GM12878 (cell line): ENCODE measurements around the gene SLC6A8. TPM values are rescaled to one million over a fixed set of nuclear protein-coding genes. Genes with fewer than 3 reads are reported as not detected.
"Not testable (repeated sequence)": the region's sequence is repeated elsewhere in the genome, so short reads cannot be mapped to it uniquely, and the experiment has no call there.

Experiments
- ATAC-seq: fragments of 200-7000 bp; cut with Tn5 transposase; 3 replicates; pipeline ENCODE4 v1.9.1; 2020; ENCODE audit warnings: mild to moderate bottlenecking, moderate library complexity
- BruUV-seq: library from RNA; stranded (reverse); fragments of 400-500 nt; replicated peaks from 2 replicates; lab custom pipeline; 2021; lab: Mats Ljungman, UMichigan
- CTCF ChIA-PET: fragments of 300-600 bp; sonication (Branson Sonifier 250); formaldehyde crosslinking; extraction: SDS; loops from one replicate; lab custom pipeline; 2021; ENCODE audit warnings: inconsistent platforms; lab: Yijun Ruan, JAX
- POLR2A ChIA-PET: fragments of 350-600 bp; formaldehyde crosslinking; extraction: SDS; loops from one replicate; lab custom pipeline; 2021; ENCODE audit warnings: inconsistent platforms; lab: Charles Lee
- RAD21 ChIA-PET: fragments of 300-600 bp; sonication (Branson Sonifier 250); formaldehyde crosslinking; loops from one replicate; lab custom pipeline; 2023; ENCODE audit warnings: antibody characterized with exemption; ENCODE audit not compliant: unreplicated experiment; lab: Charles Lee
- SMC1A ChIA-PET: fragments of 300-600 bp; sonication (Branson Sonifier 250); formaldehyde crosslinking; loops from one replicate; lab custom pipeline; 2023; ENCODE audit not compliant: unreplicated experiment, uncharacterized antibody; lab: Charles Lee
- DNase-seq: peaks from one replicate; pipeline ENCODE4 v3.0.0-alpha.2; 2011; ENCODE audit warnings: low read depth, low spot score
- FAIRE-seq: peaks from 3 replicates; lab custom pipeline; 2011; peaks lifted over from hg19 to GRCh38; lab: Jason Lieb, UNC
- H2AFZ ChIP-seq: 2 replicates; pipeline ENCODE4 v1.6.0; 2011; ENCODE audit warnings: low read depth, low read length, control low read depth; ENCODE audit not compliant: control insufficient read depth
- H3K27ac ChIP-seq: 2 replicates; pipeline ENCODE4 v1.5.1; 2011; ENCODE audit warnings: control low read depth; ENCODE audit not compliant: control insufficient read depth, insufficient read depth
- H3K27me3 ChIP-seq, 2 experiments: replicated peaks in 1 of 2; 2 replicates each; pipeline versions ENCODE4 v1.6.0 to v1.6.1; 2011; ENCODE audit warnings: low read length in 1 of 2; ENCODE audit not compliant: control insufficient read depth in 2 of 2, insufficient read depth in 2 of 2
- H3K36me3 ChIP-seq, 2 experiments: 2 replicates each; pipeline ENCODE4 v1.5.1; 2011; ENCODE audit warnings: low read length in 1 of 2; ENCODE audit not compliant: control insufficient read depth in 2 of 2, insufficient read depth in 2 of 2
- H3K4me1 ChIP-seq: 2 replicates; pipeline ENCODE4 v1.6.1; 2011; ENCODE audit warnings: mild to moderate bottlenecking, low read length, moderate library complexity, mixed read lengths; ENCODE audit not compliant: control insufficient read depth, insufficient read depth
- H3K4me2 ChIP-seq: 2 replicates; pipeline ENCODE4 v1.6.0; 2011; ENCODE audit warnings: control low read depth; ENCODE audit not compliant: control insufficient read depth, insufficient read depth
- H3K4me3 ChIP-seq: fragments of 200-600 bp; sonication (generic); 2 replicates; pipeline ENCODE4 v1.5.1; 2016
- H3K79me2 ChIP-seq: 2 replicates; pipeline ENCODE4 v1.6.0; 2011; ENCODE audit warnings: low read length; ENCODE audit not compliant: control insufficient read depth, insufficient read depth
- H3K9ac ChIP-seq: 2 replicates; pipeline ENCODE4 v1.8.0; 2011; ENCODE audit warnings: low read length, control low read depth, mixed read lengths; ENCODE audit not compliant: control insufficient read depth, insufficient read depth
- H3K9me3 ChIP-seq: replicated peaks from 3 replicates; pipeline ENCODE4 v1.5.1; 2011; ENCODE audit warnings: mild to moderate bottlenecking, low read length; ENCODE audit not compliant: control insufficient read depth, insufficient read depth
- H4K20me1 ChIP-seq: 2 replicates; pipeline ENCODE4 v1.6.0; 2011; ENCODE audit not compliant: control insufficient read depth, insufficient read depth
- WGBS: methylation state at CpG from one replicate; pipeline ENCODE4 v1.1.6; 2016; ENCODE audit warnings: low lambda C conversion rate; ENCODE audit not compliant: insufficient replicate concordance, insufficient coverage; ENCODE audit errors: missing lambda C conversion rate; 5-methylcytosine and 5-hydroxymethylcytosine counted together
- in situ Hi-C: fragments of 300-500 bp; cut with MboI; formaldehyde crosslinking; loops from 9 replicates; pipeline ENCODE4 v1.14.3; 2018; ENCODE audit warnings: mixed read lengths
- intact Hi-C: fragments of 100-400 bp; cut with micrococcal nuclease; formaldehyde crosslinking; loops from one replicate; pipeline ENCODE4 v1.14.2; 2022; ENCODE audit not compliant: unreplicated experiment
- polyA plus RNA-seq, 11 experiments: library from polyadenylated mRNA; depleted of rRNA in 4 of 11; unstranded in 6 of 11; stranded (reverse) in 5 of 11; fragments of >200 nt; fragmentation: Nextera tagmentation in 4 of 11; fragmentation: Illumina TruSeq in 1 of 11; extraction: Ambion mirVana in 4 of 11; extraction: Trizol in 1 of 11; gene quantifications; 1 replicate in 1 of 11; 2 replicates in 10 of 11; pipeline versions ENCODE4 v1.2.1 to v1.2.3, GENCODE V29; 2011 to 2016; ENCODE audit warnings: inconsistent platforms in 2 of 11, missing spikeins in 2 of 11, low read depth in 1 of 11
- total RNA-seq, 4 experiments: library from RNA; depleted of rRNA in 3 of 4; stranded (reverse); fragments of >200 nt in 3 of 4; fragmentation: Illumina TruSeq in 1 of 4; extraction: Trizol in 1 of 4; gene quantifications; 2 replicates each; pipeline versions ENCODE4 v1.2.1 to v1.2.3, GENCODE V29; 2013 to 2021

SLC6A8 gene
- total and polyA plus RNA-seq, 10 of the 15 experiments (the other 5 are each of a cell fraction or from before 2014, with no cell fraction given) = 0.01 to 0.72 (median 0.17) TPM; not detected in 6

DNA sequence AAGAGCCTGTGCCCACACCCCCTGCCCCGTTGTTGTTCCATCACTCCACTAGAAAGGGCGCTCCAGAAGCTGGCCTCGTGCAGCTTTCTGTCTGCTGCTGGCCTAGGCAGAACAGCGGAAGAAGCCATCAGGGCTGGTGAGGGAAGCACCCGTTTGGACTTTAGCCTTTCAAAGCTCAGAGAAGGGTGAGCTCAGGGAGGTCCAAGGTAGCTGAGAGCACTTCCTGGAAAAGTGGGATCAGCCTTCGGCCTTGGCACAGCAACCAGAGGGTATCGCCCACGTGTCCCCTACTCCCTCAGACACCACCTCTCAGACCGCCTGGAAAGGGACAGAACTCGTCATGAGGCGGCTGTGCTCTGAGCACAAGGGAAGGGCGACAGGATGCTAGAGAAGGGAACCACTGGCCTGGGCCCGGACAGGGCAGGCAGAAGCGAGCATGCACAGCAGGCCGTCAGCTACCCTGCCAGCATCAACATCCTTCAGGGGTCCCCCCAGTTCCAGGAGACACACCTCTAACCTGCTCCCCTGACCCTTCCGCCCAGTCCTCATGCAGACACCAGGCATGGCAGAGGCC lies 11.6 kb downstream of the SLC6A8 start:
- RAD21 ChIA-PET, H3K4me2 ChIP-seq, H3K27ac ChIP-seq, H4K20me1 ChIP-seq, FAIRE-seq, H3K36me3 ChIP-seq, H3K9me3 ChIP-seq, DNase-seq, H3K4me1 ChIP-seq, ATAC-seq, H3K4me3 ChIP-seq, H2AFZ ChIP-seq, H3K9ac ChIP-seq, H3K79me2 ChIP-seq, intact Hi-C loops, CTCF ChIA-PET, POLR2A ChIA-PET, in situ Hi-C loops, SMC1A ChIA-PET, BruUV-seq, H3K27me3 ChIP-seq: not testable (repeated sequence)
- WGBS = 60% methylated on average over 16 of the region's 16 CpGs

DNA sequence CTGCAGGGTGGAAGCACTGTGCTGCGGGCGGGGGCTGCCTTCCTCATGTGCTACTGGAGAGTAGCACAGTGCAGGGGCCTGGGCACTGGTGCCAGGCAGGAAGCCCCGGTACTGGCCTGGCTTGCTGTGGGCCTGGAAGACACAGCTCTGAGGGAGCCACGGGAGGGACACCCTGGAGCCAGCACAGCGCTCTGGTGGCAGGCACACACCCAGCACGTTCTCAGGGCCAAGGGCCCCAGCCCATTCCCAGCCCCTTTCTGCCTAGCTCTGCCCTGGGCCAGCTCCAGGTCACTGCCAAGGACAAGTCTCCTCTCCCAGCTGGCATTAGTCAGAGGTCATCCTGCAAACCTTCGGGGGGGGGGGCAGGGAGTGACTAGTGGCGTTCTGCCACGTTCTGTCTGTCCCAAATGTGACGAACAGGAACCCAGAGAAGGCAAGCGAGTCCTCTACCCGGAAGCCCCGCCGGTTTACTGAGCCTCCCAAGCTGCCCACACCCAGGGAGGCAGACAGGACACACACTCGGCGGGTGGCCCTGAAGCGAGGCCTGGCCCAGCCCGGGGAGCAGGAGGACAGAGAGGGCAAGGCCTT lies 12.2 kb downstream of the SLC6A8 start:
- H3K27me3 ChIP-seq, H4K20me1 ChIP-seq, H3K9me3 ChIP-seq, POLR2A ChIA-PET, BruUV-seq, SMC1A ChIA-PET, FAIRE-seq, H3K9ac ChIP-seq, H2AFZ ChIP-seq, ATAC-seq, H3K4me2 ChIP-seq, H3K4me3 ChIP-seq, H3K36me3 ChIP-seq, DNase-seq, CTCF ChIA-PET, in situ Hi-C loops, H3K79me2 ChIP-seq, H3K27ac ChIP-seq, intact Hi-C loops, RAD21 ChIA-PET, H3K4me1 ChIP-seq: not testable (repeated sequence)
- 67% methylated on average over 16 of the region's 18 CpGs for WGBS
